Measurements from ENCODE around the gene CCDC192. TPM values are rescaled to one million over a fixed set of nuclear protein-coding genes. Genes with fewer than 3 reads are reported as not detected.
"Not testable (repeated sequence)": the region's sequence is repeated elsewhere in the genome, so short reads cannot be mapped to it uniquely, and the experiment has no call there.

CCDC192 gene
- total RNA-seq, 6 experiments from 2014 or later: not detected

GRCh38 chr5:127723571-127723970 is 20.4 kb downstream of the CCDC192 start:
- Histone ChIP-seq H3K27ac (no peak overlapping the region), H3K27me3 (no peaks in the 10 kb centered on the region), H3K4me1 (peaks cover 0 to 6% (median 0%) of the 10 kb centered on the region in 4 donors), H3K36me3 (no peaks in the 10 kb centered on the region), H3K4me3 (no peak overlapping the region), H3K9me3 (peaks cover 0 to 1% (median 0%) of the 10 kb centered on the region in 4 donors)
- intact Hi-C loops (cut with DNase I): no loop called here
- peak; percentile 54 to 79 (median 68) for ATAC-seq
- DNase-seq: no peak
- TF ChIP-seq POLR2A (IDR thresholded peaks at IDR 0.05) (no peak), CTCF (IDR thresholded peaks at IDR 0.05) (no peak)
- WGBS (ENCODE audit: insufficient coverage, low coverage, low lambda C conversion rate, missing lambda C conversion rate): 30% methylated on average over 2 of the region's 2 CpGs

- WGBS (ENCODE audit: insufficient coverage, low coverage, low lambda C conversion rate, missing lambda C conversion rate): 60% methylated on average over 1 of the region's 1 CpG
- intact Hi-C loops (cut with DNase I): no loop called here
Observed at GRCh38 chr5:127725673-127726072, 22.5 kb downstream of the CCDC192 start.

GRCh38 chr5:127732963-127733362 is 29.8 kb downstream of the CCDC192 start:
- TF ChIP-seq CTCF (IDR thresholded peaks at IDR 0.05): no peak
- no peak for TF ChIP-seq POLR2A (IDR thresholded peaks at IDR 0.05)
- intact Hi-C loops (cut with DNase I): no loop called here
- no peaks in the 10 kb centered on the region for H3K9me3 ChIP-seq
- H3K27ac ChIP-seq: no peak overlapping the region
- no peaks in the 10 kb centered on the region for H3K4me1 ChIP-seq
- no peak overlapping the region for H3K4me3 ChIP-seq
- ATAC-seq (no peak), DNase-seq (no peak)
- H3K27me3 ChIP-seq: no peaks in the 10 kb centered on the region
- no peaks in the 10 kb centered on the region for H3K36me3 ChIP-seq
- 60% methylated on average over 1 of the region's 1 CpG for WGBS (ENCODE audit: insufficient coverage, low coverage, low lambda C conversion rate, missing lambda C conversion rate)

More at GRCh38 chr5:127725673-127726072, 22.5 kb downstream of the CCDC192 start:
- no peak overlapping the region for H3K27ac ChIP-seq
- H3K4me1 ChIP-seq: peaks cover 0 to 6% (median 0%) of the 10 kb centered on the region in 4 donors
- no peak for DNase-seq
- ATAC-seq: no peak
- TF ChIP-seq CTCF (IDR thresholded peaks at IDR 0.05) (no peak), POLR2A (IDR thresholded peaks at IDR 0.05) (no peak)
- H3K36me3 ChIP-seq: no peaks in the 10 kb centered on the region
- H3K27me3 ChIP-seq: no peaks in the 10 kb centered on the region
- H3K9me3 ChIP-seq: no peaks in the 10 kb centered on the region
- H3K4me3 ChIP-seq: no peak overlapping the region

- ATAC-seq; H3K4me3 ChIP-seq; H3K36me3 ChIP-seq; DNase-seq; H3K27me3 ChIP-seq; H3K4me1 ChIP-seq; H3K9me3 ChIP-seq; H3K27ac ChIP-seq; intact Hi-C loops (cut with DNase I): not testable (repeated sequence)
- 12% methylated on average over 5 of the region's 14 CpGs for WGBS (ENCODE audit: insufficient coverage, low coverage, low lambda C conversion rate, missing lambda C conversion rate)
Observed at GRCh38 chr5:127739348-127739747, 36.2 kb downstream of the CCDC192 start.

GRCh38 chr5:127739807-127740384 is 36.7 kb downstream of the CCDC192 start:
- intact Hi-C loops (cut with DNase I): no loop called here
- Histone ChIP-seq H3K9me3 (no peaks in the 10 kb centered on the region), H3K4me1 (no peaks in the 10 kb centered on the region), H3K27ac (no peak overlapping the region), H3K27me3 (no peaks in the 10 kb centered on the region), H3K4me3 (no peak overlapping the region), H3K36me3 (no peaks in the 10 kb centered on the region)
- DNase-seq: no peak
- TF ChIP-seq CTCF (IDR thresholded peaks at IDR 0.05): no peak
- no peak for TF ChIP-seq POLR2A (IDR thresholded peaks at IDR 0.05)
- no peak for ATAC-seq
- 43% methylated on average over 2 of the region's 10 CpGs for WGBS (ENCODE audit: insufficient coverage, low coverage, low lambda C conversion rate, missing lambda C conversion rate)
